ENCODE measurements around the gene DIAPH2.
A peak's percentile ranks its signal among the peaks of the same experiment; 100 is the strongest.

DIAPH2 gene

GRCh38 chrX:96700625-96701024 lies 16.0 kb downstream of the DIAPH2 start:
- no peak for DNase-seq (ENCODE audit: low read depth)
- TF ChIP-seq CTCF (conservative IDR thresholded peaks at IDR 0.05; ENCODE audit: control insufficient read depth, insufficient read depth, low read depth, low read length) = no peak
- H3K4me3 ChIP-seq (ENCODE audit: control insufficient read depth, low read depth, low read length) = no peak overlapping the region

GRCh38 chrX:96703379-96703778 lies 18.7 kb downstream of the DIAPH2 start:
- no peak for TF ChIP-seq CTCF (conservative IDR thresholded peaks at IDR 0.05; ENCODE audit: control insufficient read depth, insufficient read depth, low read depth, low read length)
- no peak overlapping the region for H3K4me3 ChIP-seq (ENCODE audit: control insufficient read depth, low read depth, low read length)
- DNase-seq (ENCODE audit: low read depth) = no peak

GRCh38 chrX:96703816-96704215 lies 19.2 kb downstream of the DIAPH2 start:
- no peak for TF ChIP-seq CTCF (conservative IDR thresholded peaks at IDR 0.05; ENCODE audit: control insufficient read depth, insufficient read depth, low read depth, low read length)
- H3K4me3 ChIP-seq (ENCODE audit: control insufficient read depth, low read depth, low read length) = no peak overlapping the region
- no peak for DNase-seq (ENCODE audit: low read depth)

GRCh38 chrX:96704629-96705028 lies 20.0 kb downstream of the DIAPH2 start:
- TF ChIP-seq CTCF (conservative IDR thresholded peaks at IDR 0.05; ENCODE audit: control insufficient read depth, insufficient read depth, low read depth, low read length) = no peak
- H3K4me3 ChIP-seq (ENCODE audit: control insufficient read depth, low read depth, low read length) = no peak overlapping the region
- peak; percentile 47 for DNase-seq (ENCODE audit: low read depth)

- DNase-seq (ENCODE audit: low read depth) = no peak
- H3K4me3 ChIP-seq (ENCODE audit: control insufficient read depth, low read depth, low read length) = no peak overlapping the region
- no peak for TF ChIP-seq CTCF (conservative IDR thresholded peaks at IDR 0.05; ENCODE audit: control insufficient read depth, insufficient read depth, low read depth, low read length)
Measured at GRCh38 chrX:96705905-96706304, 21.3 kb downstream of the DIAPH2 start.

GRCh38 chrX:96707804-96708203 lies 23.2 kb downstream of the DIAPH2 start:
- DNase-seq (ENCODE audit: low read depth) = no peak
- H3K4me3 ChIP-seq (ENCODE audit: control insufficient read depth, low read depth, low read length) = no peak overlapping the region
- TF ChIP-seq CTCF (conservative IDR thresholded peaks at IDR 0.05; ENCODE audit: control insufficient read depth, insufficient read depth, low read depth, low read length) = no peak

GRCh38 chrX:96710031-96710430 lies 25.4 kb downstream of the DIAPH2 start:
- H3K4me3 ChIP-seq (ENCODE audit: control insufficient read depth, low read depth, low read length) = no peak overlapping the region
- no peak for TF ChIP-seq CTCF (conservative IDR thresholded peaks at IDR 0.05; ENCODE audit: control insufficient read depth, insufficient read depth, low read depth, low read length)
- DNase-seq (ENCODE audit: low read depth) = no peak
